ENCODE data around the gene PCDHAC1. TPM values are rescaled to one million over a fixed set of nuclear protein-coding genes. Genes with fewer than 3 reads are reported as not detected.
"Not testable (repeated sequence)": the region's sequence is repeated elsewhere in the genome, so short reads cannot be mapped to it uniquely, and the experiment has no call there.

Gene PCDHAC1, protein sequence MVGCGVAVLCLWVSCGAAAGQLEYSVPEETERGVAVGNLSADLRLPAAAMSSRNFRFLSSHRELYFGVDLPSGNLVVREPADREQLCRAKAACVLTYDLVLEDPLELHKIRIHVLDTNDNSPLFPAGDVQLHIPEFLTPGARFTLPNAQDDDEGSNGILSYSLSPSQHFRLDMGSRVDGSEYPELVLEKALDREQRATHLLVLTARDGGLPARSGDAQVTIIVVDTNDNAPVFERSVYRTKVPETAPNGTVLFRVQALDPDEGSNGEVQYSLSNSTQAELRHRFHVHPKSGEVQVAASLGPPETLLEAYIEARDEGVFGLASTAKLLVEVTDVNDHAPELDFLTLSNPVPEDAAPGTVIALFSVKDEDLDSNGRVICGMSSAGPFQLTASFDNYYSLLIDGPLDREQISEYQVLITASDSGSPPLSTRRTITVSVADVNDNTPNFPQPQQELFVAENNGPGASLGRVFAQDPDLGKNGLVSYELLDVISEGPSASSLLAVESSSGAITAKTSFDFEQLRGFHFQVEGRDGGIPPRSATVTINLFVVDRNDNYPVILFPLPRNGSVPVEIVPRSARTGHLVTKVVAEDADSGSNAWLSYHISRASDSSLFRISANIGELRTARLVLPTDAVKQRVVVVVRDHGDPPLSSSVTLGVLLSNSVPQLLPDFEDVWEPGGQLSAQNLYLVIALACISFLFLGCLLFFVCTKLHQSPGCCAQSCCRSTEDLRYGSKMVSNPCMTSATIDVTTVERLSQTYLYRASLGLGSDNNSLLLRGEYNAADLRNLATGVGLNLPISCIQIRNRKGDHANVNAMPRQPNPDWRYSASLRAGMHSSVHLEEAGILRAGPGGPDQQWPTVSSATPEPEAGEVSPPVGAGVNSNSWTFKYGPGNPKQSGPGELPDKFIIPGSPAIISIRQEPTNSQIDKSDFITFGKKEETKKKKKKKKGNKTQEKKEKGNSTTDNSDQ
- 2.9 TPM for total RNA-seq (ENCODE audit: insufficient read depth, low replicate concordance)

DNA sequence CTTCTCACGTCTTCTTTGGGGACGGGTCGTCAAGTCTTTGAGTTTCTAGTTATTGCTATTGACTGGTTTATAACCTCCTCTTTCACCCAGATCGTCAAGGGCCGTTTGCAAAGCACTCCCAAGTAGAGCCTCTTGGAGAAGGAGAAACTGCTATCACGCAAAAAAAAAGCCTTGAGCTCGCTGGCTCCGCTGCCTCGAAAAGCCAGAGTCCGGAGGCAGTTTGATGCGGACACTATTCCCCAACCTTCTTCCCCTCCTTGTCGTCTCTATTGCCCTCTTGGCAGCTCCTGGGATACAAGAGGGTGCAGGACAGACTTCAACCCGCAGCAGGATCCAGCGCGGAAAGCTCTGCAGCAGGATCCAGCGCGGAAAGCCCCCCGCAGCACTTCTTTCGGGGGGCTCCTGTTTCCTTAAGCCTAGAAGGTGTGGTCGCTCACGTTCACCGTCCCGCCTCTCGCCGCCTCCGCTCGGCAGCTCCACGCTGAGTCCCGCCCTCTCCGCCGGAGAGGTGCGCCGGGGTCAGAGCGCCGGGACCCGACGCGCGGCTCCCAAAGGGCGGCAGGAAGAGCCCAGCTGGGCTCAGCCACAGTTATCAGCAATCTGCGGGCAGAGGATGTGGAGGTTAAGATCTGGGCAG, at the start of gene PCDHAC1:
TSS of gene PCDHAC1 (plus strand) at position 494 of the 637 bp plus-strand sequence. CDS start 594 bp downstream, outside the sequence.
- DNase-seq (ENCODE audit: low spot score), result no peak

DNA sequence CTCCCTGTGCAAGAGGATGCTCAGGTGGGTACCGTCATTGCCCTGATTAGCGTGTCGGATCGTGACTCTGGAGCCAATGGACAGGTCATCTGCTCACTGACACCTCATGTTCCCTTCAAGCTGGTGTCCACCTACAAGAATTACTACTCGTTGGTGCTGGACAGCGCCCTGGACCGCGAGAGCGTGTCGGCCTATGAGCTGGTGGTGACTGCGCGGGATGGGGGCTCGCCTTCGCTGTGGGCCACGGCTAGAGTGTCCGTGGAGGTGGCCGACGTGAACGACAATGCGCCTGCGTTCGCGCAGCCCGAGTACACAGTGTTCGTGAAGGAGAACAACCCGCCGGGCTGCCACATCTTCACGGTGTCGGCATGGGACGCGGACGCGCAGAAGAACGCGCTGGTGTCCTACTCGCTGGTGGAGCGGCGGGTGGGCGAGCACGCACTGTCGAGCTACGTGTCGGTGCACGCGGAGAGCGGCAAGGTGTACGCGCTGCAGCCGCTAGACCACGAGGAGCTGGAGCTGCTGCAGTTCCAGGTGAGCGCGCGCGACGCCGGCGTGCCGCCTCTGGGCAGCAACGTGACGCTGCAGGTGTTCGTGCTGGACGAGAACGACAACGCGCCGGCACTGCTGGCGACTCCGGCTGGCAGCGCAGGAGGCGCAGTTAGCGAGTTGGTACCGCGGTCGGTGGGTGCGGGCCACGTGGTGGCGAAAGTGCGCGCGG, 49.4 kb upstream of the PCDHAC1 start:
- DNase-seq (ENCODE audit: low spot score), result not testable (repeated sequence)

DNA sequence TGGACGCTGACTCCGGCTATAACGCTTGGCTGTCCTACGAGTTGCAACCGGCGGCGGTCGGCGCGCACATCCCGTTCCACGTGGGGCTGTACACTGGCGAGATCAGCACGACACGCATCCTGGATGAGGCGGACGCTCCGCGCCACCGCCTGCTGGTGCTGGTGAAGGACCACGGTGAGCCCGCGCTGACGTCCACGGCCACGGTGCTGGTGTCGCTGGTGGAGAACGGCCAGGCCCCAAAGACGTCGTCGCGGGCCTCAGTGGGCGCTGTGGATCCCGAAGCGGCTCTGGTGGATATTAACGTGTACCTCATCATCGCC, 48.9 kb upstream of the PCDHAC1 start:
- DNase-seq (ENCODE audit: low spot score), result no peak

DNA sequence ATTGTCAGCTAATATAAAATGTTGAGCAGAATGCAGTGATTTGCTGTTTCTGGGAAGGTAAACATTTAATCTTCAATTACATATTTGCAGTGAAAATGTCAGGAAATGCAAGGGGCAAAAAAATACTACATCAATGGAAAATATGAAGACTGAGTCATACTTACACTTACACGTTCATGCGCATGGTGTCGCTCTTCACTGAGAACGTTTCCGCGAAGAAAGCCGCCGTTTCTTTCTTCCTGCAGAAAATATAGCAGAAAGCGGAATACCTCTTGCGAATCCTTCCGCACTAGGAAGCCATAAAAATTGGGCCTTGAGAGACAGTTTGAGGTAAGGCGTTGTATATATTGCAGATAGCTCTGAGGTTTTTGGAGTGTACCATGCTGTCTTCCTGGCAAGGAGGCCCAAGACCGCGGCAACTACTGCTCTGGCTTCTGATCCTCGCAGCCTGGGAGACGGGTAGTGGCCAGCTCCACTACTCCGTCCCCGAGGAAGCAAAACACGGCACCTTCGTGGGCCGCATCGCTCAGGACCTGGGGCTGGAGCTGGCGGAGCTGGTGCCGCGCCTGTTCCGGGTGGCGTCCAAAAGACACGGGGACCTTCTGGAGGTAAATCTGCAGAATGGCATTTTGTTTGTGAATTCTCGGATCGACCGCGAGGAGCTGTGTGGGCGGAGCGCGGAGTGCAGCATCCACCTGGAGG, 44.1 kb upstream of the PCDHAC1 start, which contains the start of gene PCDHA13:
TSS of gene PCDHA13 (plus strand) at position 236 of the 702 bp plus-strand sequence. CDS start at position 381, 145 bp downstream.
- peak; percentile 5 for DNase-seq (ENCODE audit: low spot score)

DNA sequence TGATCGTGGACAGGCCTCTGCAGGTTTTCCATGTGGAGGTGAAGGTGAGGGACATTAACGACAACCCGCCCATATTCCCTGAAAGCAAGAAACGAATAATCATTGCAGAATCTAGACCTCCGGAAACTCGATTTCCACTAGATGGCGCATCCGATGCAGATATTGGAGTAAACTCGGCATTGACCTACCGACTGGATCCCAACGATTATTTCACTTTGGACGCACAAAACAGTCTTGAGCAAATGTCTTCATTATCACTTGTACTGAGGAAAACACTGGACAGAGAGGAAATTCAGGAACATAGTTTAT, 43.6 kb upstream of the PCDHAC1 start:
- peak; percentile 1 for DNase-seq (ENCODE audit: low spot score)

DNA sequence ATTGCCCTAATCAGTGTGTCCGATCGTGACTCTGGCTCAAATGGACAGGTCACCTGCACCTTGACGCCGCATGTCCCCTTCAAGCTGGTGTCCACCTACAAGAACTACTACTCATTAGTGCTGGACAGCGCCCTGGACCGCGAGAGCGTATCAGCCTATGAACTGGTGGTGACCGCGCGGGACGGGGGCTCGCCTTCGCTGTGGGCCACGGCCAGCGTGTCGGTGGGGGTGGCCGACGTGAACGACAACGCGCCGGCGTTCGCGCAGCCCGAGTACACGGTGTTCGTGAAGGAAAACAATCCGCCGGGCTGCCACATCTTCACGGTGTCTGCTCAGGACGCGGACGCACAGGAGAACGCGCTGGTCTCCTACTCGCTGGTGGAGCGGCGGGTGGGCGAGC, 42.7 kb upstream of the PCDHAC1 start:
- no peak for DNase-seq (ENCODE audit: low spot score)

DNA sequence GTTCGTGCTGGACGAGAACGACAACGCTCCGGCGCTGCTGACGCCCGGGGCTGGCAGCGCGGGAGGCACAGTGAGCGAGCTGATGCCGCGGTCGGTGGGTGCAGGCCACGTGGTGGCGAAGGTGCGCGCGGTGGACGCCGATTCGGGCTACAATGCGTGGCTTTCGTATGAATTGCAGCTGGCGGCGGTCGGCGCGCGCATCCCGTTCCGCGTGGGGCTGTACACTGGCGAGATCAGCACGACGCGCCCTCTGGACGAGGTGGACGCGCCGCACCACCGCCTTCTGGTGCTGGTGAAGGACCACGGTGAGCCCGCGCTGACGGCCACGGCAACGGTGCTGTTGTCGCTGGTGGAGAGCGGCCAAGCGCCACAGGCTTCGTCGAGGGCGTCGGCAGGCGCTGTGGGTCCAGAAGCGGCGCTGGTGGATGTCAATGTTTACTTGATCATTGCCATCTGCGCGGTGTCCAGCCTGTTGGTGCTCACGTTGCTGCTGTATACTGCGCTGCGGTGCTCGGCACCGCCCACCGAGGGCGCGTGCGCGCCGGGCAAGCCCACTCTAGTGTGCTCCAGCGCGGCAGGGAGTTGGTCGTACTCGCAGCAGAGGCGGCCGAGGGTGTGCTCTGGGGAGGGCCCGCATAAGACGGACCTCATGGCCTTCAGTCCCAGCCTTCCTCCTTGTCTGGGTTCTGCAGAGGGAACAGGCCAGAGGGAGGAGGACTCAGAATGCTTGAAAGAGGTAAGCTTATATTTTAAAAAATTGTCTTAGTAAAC, 42.0 kb upstream of the PCDHAC1 start:
- no peak for DNase-seq (ENCODE audit: low spot score)

DNA sequence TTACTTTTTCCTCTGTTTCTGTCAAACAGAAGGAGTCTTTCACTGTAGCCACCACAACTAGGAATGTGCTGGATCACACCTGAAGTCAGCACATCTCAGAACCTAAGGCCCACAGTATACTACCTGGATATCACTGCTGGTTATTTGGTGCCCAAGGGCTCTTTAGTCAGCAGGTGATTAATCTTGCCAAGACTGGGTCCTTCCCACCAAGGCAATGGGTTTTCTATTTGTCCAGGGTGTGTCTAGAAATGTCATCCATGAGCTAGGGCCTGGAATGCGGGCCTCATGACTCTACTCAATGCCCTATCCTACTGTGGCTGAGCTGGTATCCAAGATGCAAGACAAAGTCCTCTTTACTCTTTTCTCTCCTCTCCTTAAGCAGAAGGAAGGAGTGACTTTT, 9.8 kb upstream of the PCDHAC1 start:
- no peak for DNase-seq (ENCODE audit: low spot score)

DNA sequence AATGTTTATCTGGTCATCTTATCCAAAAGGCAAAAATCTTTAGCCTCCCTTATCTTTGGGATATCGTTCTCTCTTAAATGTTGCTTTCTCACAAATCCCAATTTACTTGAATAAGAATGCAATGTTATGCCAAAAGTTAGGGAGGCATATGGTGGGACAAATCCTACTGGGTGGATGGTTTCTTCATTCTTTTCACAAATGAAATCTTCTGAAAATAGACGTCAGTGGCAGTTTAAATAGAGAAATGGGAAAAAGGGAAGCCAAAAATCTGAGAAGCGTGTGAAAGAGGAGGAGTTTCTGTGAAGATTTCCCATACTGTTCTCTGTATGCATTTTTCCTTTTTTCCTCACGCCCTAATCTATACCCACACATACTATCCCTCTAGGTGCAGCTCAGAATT, 2.5 kb upstream of the PCDHAC1 start:
- DNase-seq (ENCODE audit: low spot score), result no peak

DNA sequence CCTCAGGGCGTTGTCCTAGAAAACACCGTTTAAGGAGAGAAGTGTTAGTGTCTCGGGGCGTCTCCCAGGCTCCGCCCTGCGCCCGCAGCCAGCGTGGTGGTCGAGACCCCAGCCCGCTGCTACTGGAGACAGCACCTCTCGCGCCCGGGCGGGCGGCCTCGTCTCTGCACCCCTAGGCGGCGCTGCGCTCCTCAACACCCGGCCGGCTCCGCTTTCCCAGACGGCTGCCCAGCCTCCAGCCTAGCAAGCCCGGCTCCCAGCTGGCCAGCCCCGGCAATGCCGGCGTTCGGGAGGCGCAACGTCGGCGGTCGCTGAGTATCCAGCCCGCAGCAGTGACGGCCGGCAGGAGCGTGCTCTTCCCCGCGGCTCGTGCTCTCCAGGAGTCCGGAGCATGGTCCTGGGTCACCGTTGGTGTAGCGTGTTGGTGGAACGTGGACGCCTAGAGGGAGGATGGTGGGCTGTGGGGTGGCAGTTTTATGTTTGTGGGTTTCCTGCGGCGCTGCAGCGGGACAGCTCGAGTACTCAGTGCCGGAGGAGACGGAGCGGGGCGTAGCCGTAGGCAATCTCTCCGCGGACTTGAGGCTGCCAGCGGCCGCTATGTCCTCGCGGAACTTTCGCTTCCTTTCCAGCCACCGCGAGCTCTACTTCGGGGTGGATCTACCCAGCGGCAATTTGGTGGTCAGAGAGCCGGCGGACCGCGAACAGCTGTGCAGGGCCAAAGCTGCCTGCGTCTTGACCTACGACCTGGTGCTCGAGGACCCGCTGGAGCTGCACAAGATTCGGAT, 536 bp downstream of the PCDHAC1 start:
- peak; percentile 71 for DNase-seq (ENCODE audit: low spot score)

DNA sequence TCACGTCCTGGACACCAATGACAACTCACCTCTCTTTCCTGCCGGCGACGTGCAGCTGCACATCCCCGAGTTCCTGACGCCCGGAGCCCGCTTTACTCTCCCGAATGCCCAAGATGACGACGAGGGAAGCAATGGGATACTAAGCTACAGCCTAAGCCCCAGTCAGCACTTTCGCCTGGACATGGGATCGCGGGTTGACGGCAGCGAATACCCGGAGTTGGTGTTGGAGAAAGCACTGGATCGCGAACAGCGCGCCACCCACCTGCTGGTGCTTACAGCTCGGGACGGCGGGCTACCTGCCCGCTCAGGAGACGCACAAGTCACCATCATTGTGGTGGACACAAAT, 1.1 kb downstream of the PCDHAC1 start:
- DNase-seq (ENCODE audit: low spot score), result no peak

DNA sequence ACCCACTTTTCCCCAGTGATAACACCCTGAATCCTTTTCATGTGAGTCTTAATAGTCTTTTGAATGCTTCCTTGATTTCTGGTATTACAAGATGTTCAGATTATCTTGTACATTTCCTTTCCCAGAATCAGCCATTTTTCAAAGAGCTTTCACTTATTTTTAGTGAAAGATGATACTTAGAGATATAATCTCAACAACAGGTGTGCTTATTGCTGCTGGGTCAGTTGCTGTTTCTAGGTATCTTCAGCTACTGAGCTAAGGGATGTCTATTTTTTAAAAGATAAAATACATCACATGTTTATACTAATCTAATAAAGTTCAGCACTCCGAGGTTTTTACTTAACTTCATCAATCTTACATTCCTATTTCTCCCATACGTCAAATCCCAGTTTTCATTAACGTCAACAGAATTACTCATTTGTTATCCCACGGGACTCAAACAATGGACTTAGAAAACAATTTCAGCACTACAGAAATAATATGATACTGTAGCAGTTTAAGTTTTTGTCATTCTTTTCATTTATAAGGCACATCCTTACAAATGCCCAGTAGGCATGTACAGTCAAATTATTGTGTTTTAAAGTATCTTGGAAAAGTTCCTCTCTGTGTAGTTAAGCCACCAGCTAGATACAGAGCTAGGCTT, 9.0 kb downstream of the PCDHAC1 start:
- DNase-seq (ENCODE audit: low spot score), result no peak

DNA sequence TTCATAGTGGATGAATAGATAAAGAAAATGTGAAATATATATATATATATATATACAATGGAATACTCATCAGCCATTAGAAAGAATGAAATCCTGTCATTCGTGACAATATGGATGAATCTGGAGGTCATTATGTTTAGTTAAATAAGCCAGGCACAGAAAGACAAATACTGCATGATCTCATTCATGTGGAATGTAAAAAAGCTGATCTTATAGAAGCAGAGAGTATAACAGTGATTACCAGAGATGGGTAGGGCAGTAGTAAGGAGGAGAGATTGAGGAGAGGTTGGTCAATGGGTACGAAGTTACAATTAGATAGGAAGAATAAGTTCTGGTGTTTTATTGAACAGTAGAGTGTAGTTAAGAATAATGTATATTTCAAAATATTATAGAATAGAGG, 20.5 kb downstream of the PCDHAC1 start:
- DNase-seq (ENCODE audit: low spot score), result no peak

DNA sequence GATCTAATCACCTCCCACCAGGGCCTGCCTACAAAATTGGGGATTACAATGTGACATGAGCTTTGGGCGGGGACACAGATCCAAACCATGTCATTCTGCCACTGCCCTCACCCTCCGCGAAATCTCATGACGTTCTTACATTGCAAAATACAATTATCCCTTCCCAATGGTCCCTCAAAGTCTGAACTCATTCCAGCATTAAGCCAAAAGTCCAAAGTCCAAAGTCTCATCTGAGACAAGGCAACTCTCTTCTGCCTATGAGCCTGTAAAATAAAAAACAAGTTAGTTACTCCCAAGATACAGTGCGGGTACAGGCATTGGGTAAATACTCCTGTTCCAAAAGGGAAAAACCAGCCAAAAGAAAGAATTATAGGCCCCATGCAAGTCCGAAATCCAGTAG, 25.5 kb downstream of the PCDHAC1 start:
- no peak for DNase-seq (ENCODE audit: low spot score)

DNA sequence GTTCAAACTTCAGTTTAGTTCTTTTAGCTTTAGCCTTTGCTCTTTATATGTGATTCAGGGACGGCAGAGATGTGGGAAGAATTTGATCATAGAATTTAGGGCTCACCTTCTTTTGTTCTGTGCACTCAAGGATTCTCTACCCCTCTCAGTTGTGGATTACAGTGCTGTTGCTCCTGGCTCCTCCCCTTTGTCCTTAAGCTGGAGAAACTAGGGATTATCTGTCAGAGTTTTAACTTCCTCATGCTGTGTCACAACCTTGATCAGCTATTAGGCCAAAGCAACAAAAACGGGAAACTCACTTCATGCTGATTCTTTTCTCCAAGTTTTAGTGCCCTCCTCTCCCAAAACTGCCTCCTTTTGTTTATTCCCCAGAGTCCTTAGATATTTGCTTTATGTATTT, 27.1 kb downstream of the PCDHAC1 start:
- DNase-seq (ENCODE audit: low spot score), result no peak

DNA sequence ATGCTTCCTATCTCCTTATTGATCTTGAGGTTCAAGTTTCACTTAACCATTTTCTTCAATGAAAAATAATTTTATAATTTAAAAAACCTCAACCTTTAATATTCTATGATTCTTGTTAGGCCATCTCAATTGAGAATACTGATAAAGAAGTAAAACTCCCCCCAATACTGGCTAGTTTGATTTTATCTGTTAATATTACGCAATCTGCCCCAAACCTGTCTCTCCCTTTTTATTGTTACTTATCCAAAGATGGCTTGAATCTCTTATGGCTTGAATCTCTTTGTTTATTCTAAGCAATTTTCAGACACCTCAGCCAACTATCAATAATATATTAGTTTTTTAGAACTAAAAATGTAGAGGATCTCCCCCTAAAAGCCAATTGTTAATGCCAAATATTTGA, 36.1 kb downstream of the PCDHAC1 start:
- DNase-seq (ENCODE audit: low spot score), result no peak

DNA sequence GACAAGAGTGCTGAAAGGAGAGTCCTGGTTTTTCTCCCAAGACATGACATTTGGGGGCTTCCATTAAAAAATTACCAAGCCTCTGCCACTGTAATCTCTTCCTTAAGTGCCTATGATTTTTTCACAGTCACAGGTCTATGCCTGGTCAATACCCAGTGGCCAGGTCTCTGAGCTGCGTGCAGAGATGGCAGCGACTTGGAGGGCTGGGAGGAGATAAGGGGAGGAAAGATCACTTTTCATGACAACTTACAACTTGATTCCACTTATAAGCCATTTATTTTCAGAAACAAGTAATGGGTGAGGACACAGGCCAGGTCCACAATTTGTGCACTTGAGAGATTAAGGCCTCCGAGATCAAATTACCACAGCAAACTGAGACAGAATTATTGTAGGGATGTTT, 38.3 kb downstream of the PCDHAC1 start:
- DNase-seq (ENCODE audit: low spot score), result no peak

DNA sequence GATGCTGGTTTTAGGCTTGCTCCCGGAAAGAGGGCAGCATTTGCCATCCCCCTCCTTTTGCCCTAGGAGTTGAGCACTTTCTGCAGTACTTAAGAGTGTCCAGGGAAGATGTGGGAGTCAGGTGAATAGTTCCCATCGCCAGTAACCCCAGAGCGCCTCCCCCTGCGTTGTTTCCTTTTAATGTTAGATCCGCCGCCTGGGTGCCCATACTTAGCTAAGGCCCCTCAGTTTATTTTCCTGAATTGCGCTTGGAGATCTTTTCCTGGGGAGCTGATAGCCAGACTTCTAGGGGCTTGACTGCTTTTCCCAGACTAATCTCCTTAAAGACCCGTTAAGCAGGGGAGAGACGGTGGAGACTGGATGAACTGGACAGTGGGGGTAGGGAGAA, 39.8 kb downstream of the PCDHAC1 start:
- no peak for DNase-seq (ENCODE audit: low spot score)

All from umbilical cord (tissue), 2 donors.